Bronchial epithelial cell (primary cell): ENCODE results near the gene CXCL6. TPM values are rescaled to one million over a fixed set of nuclear protein-coding genes. Genes with fewer than 3 reads are reported as not detected.
A peak's percentile ranks its signal among the peaks of the same experiment; 100 is the strongest.

ENCODE experiments used
- DNase-seq: peaks from one replicate; pipeline ENCODE4 v3.0.0-alpha.2; 2010; ENCODE audit warnings: low read depth
- FAIRE-seq: peaks from 2 replicates; lab custom pipeline; 2011; peaks lifted over from hg19 to GRCh38; lab: Jason Lieb, UNC
- H3K27me3 ChIP-seq: 2 replicates; pipeline ENCODE4 v1.5.1; 2011; ENCODE audit warnings: low read length; ENCODE audit not compliant: control insufficient read depth, insufficient read depth
- H3K36me3 ChIP-seq: 2 replicates; pipeline ENCODE4 v1.5.1; 2011; ENCODE audit warnings: low read length; ENCODE audit not compliant: control insufficient read depth, insufficient read depth
- H3K4me3 ChIP-seq: 2 replicates; pipeline ENCODE4 v1.5.1; 2011; ENCODE audit warnings: mild to moderate bottlenecking, low read depth, low read length, control low read depth
- total RNA-seq: library from RNA; depleted of rRNA; stranded (reverse); fragments of >200 nt; gene quantifications from 2 replicates; pipeline ENCODE4 v1.2.1, GENCODE V29; 2014
- TF ChIP-seq, protein P1 (sequence below): IDR thresholded peaks from 2 replicates; pipeline ENCODE4 v1.5.1; 2011; ENCODE audit warnings: mild to moderate bottlenecking, moderate library complexity, low read length, control low read depth, inconsistent platforms; ENCODE audit not compliant: insufficient read depth, severe bottlenecking

CXCL6 gene
- total RNA-seq, 1 donor from 2014 or later = not detected

- no peak for DNase-seq
- Histone ChIP-seq H3K36me3 (no peaks in the 10 kb centered on the region), H3K27me3 (no peaks in the 10 kb centered on the region), H3K4me3 (no peak overlapping the region)
- no peak for FAIRE-seq
- TF ChIP-seq, protein P1, sequence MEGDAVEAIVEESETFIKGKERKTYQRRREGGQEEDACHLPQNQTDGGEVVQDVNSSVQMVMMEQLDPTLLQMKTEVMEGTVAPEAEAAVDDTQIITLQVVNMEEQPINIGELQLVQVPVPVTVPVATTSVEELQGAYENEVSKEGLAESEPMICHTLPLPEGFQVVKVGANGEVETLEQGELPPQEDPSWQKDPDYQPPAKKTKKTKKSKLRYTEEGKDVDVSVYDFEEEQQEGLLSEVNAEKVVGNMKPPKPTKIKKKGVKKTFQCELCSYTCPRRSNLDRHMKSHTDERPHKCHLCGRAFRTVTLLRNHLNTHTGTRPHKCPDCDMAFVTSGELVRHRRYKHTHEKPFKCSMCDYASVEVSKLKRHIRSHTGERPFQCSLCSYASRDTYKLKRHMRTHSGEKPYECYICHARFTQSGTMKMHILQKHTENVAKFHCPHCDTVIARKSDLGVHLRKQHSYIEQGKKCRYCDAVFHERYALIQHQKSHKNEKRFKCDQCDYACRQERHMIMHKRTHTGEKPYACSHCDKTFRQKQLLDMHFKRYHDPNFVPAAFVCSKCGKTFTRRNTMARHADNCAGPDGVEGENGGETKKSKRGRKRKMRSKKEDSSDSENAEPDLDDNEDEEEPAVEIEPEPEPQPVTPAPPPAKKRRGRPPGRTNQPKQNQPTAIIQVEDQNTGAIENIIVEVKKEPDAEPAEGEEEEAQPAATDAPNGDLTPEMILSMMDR = no peak
Measured at GRCh38 chr4:73831569-73831968, 4.9 kb upstream of the CXCL6 start.

GRCh38 chr4:73832651-73833237 lies 3.7 kb upstream of the CXCL6 start:
- no peaks in the 10 kb centered on the region for H3K36me3 ChIP-seq
- peak; percentile 43 for DNase-seq
- TF ChIP-seq, protein P1 = no peak
- no peak overlapping the region for H3K4me3 ChIP-seq
- H3K27me3 ChIP-seq = no peaks in the 10 kb centered on the region
- FAIRE-seq = no peak

- Histone ChIP-seq H3K36me3 (no peaks in the 10 kb centered on the region), H3K4me3 (no peak overlapping the region), H3K27me3 (no peaks in the 10 kb centered on the region)
- DNase-seq (no peak), FAIRE-seq (no peak)
- TF ChIP-seq, protein P1 = no peak
Measured at GRCh38 chr4:73839071-73839470, 2.6 kb downstream of the CXCL6 start.

GRCh38 chr4:73839715-73840114 lies 3.2 kb downstream of the CXCL6 start:
- no peaks in the 10 kb centered on the region for H3K36me3 ChIP-seq
- TF ChIP-seq, protein P1 = no peak
- no peak for DNase-seq
- H3K27me3 ChIP-seq = no peaks in the 10 kb centered on the region
- H3K4me3 ChIP-seq = no peak overlapping the region
- FAIRE-seq = no peak

GRCh38 chr4:73841243-73841925 lies 4.9 kb downstream of the CXCL6 start:
- TF ChIP-seq, protein P1 = no peak
- Histone ChIP-seq H3K4me3 (no peak overlapping the region), H3K27me3 (no peaks in the 10 kb centered on the region), H3K36me3 (no peaks in the 10 kb centered on the region)
- DNase-seq (peak; percentile 79), FAIRE-seq (no peak)
